AG04449 (cell line): ENCODE results near the gene ATXN2.

Experiments used
- CTCF ChIA-PET: fragments of 350-600 bp; formaldehyde crosslinking; extraction: SDS; loops from one replicate; lab custom pipeline; 2021; ENCODE audit warnings: antibody characterized with exemption; lab: Yijun Ruan, JAX
- POLR2A ChIA-PET: fragments of 400-600, 350-600 bp; formaldehyde crosslinking; extraction: SDS; loops from one replicate; lab custom pipeline; 2020; ENCODE audit warnings: antibody characterized with exemption, inconsistent platforms; lab: Yijun Ruan, JAX
- DNase-seq: peaks from one replicate; pipeline ENCODE4 v3.0.0-alpha.2; 2010; ENCODE audit warnings: low read depth, low spot score
- H3K4me3 ChIP-seq: 2 replicates; pipeline ENCODE4 v1.5.1; 2011; ENCODE audit warnings: low read depth, mild to moderate bottlenecking, control low read depth, low read length
- TF ChIP-seq, protein P1 (sequence below): IDR thresholded peaks from one replicate; pipeline ENCODE4 v1.5.1; 2011; ENCODE audit warnings: mild to moderate bottlenecking, moderate library complexity, low read length, control low read depth, inconsistent platforms; ENCODE audit not compliant: insufficient read depth; ENCODE audit errors: missing control alignments

Gene ATXN2

DNA sequence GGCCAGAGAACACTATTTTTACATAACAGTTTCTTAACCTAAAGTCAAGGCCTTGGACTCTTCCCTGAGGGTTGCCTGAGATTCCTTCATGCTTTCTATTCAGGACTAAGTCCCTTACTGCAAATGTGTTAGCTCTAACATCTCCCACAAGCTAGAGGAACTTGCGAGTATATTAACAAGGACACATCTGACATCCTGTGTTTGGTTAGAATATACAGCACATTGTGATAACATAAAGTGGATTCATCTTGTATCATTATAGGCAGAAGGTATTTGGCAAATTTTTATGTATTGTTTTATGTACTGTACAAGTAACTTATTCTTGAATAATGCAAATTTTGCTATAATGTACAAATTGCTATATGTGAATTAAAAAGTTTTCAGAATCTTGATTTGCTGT lies 147.9 kb downstream of the ATXN2 start:
- DNase-seq = no peak
- ChIA-PET CTCF (interaction anchor here (0.8 to 33.6 kb wide), 31 partner anchors 9 to 245 kb away, joined by 3 to 899 read pairs (median 5); partner anchors contain the start of genes PHETA1 and SH2B3), POLR2A (interaction anchor here (0.9 to 1.1 kb wide), 2 partner anchors 10 to 14 kb away, joined by 3 to 5 read pairs; no protein-coding TSS in a partner anchor)
- H3K4me3 ChIP-seq = no peak overlapping the region
- TF ChIP-seq, protein P1, sequence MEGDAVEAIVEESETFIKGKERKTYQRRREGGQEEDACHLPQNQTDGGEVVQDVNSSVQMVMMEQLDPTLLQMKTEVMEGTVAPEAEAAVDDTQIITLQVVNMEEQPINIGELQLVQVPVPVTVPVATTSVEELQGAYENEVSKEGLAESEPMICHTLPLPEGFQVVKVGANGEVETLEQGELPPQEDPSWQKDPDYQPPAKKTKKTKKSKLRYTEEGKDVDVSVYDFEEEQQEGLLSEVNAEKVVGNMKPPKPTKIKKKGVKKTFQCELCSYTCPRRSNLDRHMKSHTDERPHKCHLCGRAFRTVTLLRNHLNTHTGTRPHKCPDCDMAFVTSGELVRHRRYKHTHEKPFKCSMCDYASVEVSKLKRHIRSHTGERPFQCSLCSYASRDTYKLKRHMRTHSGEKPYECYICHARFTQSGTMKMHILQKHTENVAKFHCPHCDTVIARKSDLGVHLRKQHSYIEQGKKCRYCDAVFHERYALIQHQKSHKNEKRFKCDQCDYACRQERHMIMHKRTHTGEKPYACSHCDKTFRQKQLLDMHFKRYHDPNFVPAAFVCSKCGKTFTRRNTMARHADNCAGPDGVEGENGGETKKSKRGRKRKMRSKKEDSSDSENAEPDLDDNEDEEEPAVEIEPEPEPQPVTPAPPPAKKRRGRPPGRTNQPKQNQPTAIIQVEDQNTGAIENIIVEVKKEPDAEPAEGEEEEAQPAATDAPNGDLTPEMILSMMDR = no peak

- H3K4me3 ChIP-seq = no peak overlapping the region
- no peak for DNase-seq
- TF ChIP-seq, protein P1 = no peak
- ChIA-PET POLR2A (interaction anchor here (1.1 kb wide), 1 partner anchor 11 kb away, joined by 3 read pairs; no protein-coding TSS in a partner anchor), CTCF (interaction anchor here (0.8 to 33.6 kb wide), 16 partner anchors 8 to 246 kb away, joined by 3 to 899 read pairs (median 10); partner anchors contain the start of gene SH2B3)
These were observed 148.4 kb downstream of the ATXN2 start for GRCh38 chr12:111450676-111451075.

DNA sequence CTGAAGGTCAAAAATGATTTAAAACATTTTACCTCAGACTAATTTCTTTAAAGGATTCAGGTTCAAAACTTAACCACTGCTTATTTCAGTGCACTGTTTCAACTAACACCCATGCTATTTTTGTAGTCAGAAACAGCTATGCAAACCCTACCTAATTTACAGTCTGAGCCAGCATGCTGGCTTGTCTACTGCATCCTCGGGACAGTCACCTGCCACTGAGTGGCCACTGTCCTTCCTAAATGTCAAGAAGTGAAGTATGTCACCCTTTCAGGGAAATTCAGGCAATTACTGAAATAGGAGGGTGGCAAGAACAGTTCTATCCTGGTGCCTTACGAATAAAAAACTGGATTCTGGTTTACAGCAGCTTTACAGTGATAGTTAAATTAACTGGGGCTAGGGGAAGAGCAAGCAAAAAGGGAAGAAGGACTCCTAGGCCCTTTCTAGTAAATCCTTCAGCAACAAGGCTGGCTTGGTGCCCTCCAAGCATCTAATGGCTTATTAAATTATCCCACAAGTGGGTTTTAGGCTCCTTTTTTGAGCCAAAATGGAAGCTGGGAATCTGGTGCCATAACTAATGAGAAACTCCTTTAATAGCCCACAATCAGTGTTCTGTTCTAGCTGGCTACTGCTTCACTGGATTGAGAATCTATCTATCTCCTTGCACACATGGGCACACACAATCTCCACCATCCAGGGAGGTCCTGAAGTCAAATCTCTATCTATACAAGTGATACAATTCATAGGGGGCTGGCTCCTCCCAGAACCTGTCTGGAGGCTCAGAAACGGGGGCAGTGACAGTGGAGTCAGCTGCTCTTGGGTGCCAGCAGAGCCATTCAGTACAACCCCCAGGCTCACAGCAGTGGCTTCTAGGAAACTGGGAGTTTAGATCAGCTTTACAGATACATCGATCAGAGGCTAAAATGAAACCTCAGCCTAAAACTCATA lies 150.0 kb downstream of the ATXN2 start:
- DNase-seq = no peak
- TF ChIP-seq, protein P1 = no peak
- CTCF ChIA-PET = interaction anchor here (1.5 to 33.6 kb wide), 6 partner anchors 7 to 117 kb away, joined by 3 to 899 read pairs (median 50); partner anchors contain the start of gene SH2B3

GRCh38 chr12:111448266-111448830 lies 150.8 kb downstream of the ATXN2 start:
- CTCF ChIA-PET = interaction anchor here (0.7 to 33.6 kb wide), 5 partner anchors 6 to 118 kb away, joined by 3 to 899 read pairs (median 75); partner anchors contain the start of gene SH2B3
- TF ChIP-seq, protein P1 = no peak
- DNase-seq = no peak
- no peak overlapping the region for H3K4me3 ChIP-seq
- POLR2A ChIA-PET = no interaction called here

More for the DNA sequence above, 150.0 kb downstream of the ATXN2 start:
- POLR2A ChIA-PET = no interaction called here
- no peak overlapping the region for H3K4me3 ChIP-seq

DNA sequence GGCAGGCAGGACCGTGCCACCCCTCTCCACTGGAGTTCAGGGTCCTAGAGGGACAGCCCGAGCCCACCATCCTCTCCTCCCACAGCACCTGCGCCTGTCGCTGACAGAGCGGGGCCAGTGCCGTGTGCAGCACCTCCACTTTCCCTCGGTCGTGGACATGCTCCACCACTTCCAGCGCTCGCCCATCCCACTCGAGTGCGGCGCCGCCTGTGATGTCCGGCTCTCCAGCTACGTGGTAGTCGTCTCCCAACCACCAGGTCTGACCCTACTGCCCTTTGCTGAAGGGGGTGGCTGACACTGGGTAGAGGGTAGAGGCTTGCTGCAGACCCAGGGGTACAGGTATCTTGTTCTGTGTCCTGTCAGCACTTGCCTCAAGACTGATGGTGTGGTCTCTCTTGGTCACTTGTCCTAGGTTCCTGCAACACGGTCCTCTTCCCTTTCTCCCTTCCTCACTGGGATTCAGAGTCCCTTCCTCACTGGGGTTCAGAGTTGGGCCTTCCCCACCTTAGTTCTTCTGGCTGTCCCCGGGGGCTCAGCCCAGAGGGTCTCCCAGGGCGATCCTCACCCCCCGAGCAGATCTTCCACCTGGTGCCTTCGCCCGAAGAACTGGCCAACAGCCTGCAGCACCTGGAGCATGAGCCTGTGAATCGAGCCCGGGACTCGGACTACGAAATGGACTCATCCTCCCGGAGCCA lies 151.4 kb downstream of the ATXN2 start:
- ChIA-PET POLR2A (interaction anchor here (1.3 kb wide), 1 partner anchor 51 kb away, joined by 4 read pairs; no protein-coding TSS in a partner anchor), CTCF (interaction anchor here (0.7 to 33.6 kb wide), 7 partner anchors 5 to 117 kb away, joined by 3 to 899 read pairs (median 75); partner anchors contain the start of gene SH2B3)
- no peak for DNase-seq
- H3K4me3 ChIP-seq = no peak overlapping the region
- TF ChIP-seq, protein P1 = no peak
